ENCODE measurements around the gene CYTH1. TPM values are rescaled to one million over a fixed set of nuclear protein-coding genes. Genes with fewer than 3 reads are reported as not detected.

The CYTH1 gene, protein sequence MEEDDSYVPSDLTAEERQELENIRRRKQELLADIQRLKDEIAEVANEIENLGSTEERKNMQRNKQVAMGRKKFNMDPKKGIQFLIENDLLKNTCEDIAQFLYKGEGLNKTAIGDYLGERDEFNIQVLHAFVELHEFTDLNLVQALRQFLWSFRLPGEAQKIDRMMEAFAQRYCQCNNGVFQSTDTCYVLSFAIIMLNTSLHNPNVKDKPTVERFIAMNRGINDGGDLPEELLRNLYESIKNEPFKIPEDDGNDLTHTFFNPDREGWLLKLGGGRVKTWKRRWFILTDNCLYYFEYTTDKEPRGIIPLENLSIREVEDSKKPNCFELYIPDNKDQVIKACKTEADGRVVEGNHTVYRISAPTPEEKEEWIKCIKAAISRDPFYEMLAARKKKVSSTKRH
- 100 to 1,000 TPM in 2 of 4 donors, 10 to 100 TPM in 2; 88.3 to 262 (median 109) TPM for total RNA-seq

DNA sequence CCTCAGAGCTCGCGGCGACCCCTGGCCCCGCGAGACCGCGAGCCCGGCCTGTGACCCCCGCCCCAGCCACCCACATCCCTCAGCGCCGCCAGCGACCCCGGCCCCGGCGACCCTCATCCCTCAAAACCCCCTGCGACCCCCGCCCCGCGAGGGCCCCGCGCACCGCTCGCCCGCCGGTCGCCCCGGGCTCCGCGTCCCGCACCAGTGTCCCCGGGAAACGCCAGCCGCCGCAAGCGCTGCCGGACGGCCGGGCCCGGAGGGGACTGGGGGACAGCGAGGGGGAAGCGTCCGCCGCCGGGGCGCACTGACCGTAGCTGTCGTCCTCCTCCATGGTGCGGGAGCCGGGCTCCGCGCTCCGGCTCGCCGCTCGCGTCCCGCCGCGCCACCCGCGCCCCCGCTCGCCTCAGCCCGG lies at the start of gene CYTH1:
Gene CYTH1 (minus strand): TSS at position 381 of the 412 bp plus-strand sequence. CDS start 50 bp downstream, at position 331.
- Histone ChIP-seq H3K4me1 (peaks cover 0 to 24% (median 6%) of the 10 kb centered on the region in 4 donors), H3K9me3 (no peaks in the 10 kb centered on the region), H3K27me3 (no peaks in the 10 kb centered on the region), H3K27ac (peak within 1 kb of the TSS; percentile 97 to 100 (median 98)), H3K4me3 (peak within 1 kb of the TSS; percentile 78 to 100 (median 98)), H3K36me3 (no peaks in the 10 kb centered on the region)
- TF ChIP-seq, protein P1, sequence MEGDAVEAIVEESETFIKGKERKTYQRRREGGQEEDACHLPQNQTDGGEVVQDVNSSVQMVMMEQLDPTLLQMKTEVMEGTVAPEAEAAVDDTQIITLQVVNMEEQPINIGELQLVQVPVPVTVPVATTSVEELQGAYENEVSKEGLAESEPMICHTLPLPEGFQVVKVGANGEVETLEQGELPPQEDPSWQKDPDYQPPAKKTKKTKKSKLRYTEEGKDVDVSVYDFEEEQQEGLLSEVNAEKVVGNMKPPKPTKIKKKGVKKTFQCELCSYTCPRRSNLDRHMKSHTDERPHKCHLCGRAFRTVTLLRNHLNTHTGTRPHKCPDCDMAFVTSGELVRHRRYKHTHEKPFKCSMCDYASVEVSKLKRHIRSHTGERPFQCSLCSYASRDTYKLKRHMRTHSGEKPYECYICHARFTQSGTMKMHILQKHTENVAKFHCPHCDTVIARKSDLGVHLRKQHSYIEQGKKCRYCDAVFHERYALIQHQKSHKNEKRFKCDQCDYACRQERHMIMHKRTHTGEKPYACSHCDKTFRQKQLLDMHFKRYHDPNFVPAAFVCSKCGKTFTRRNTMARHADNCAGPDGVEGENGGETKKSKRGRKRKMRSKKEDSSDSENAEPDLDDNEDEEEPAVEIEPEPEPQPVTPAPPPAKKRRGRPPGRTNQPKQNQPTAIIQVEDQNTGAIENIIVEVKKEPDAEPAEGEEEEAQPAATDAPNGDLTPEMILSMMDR (IDR thresholded peaks at IDR 0.05) = no peak
- peak; percentile 23 to 30 for TF ChIP-seq POLR2A (IDR thresholded peaks at IDR 0.05)
- DNase-seq = no peak

DNA sequence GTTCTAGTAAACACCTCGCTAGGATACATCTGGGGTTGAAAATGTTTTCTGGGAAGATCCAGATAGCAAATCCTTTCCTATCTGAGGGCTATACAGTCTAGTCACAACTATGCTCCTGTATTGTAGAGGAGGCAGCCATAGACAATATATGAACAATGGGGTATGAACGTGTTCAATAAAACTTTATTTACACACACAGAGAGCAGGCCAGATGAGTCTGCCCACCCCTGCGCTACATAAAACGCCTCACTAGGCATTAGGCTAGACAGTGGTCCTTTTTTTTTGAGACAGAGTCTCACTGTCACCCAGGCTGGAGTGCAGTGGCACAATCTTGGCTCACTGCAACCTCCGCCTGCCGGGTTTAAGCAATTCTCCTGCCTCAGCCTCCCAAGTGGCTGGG lies 47.4 kb upstream of the CYTH1 start:
- Histone ChIP-seq H3K36me3 (peaks cover 0 to 97% (median 0%) of the 10 kb centered on the region in 3 donors), H3K4me3 (no peak overlapping the region), H3K27me3 (no peaks in the 10 kb centered on the region), H3K27ac (no peak overlapping the region), H3K9me3 (no peaks in the 10 kb centered on the region), H3K4me1 (no peaks in the 10 kb centered on the region)
- no peak for DNase-seq
- TF ChIP-seq, protein P1 (IDR thresholded peaks at IDR 0.05) = no peak
- TF ChIP-seq POLR2A (IDR thresholded peaks at IDR 0.05) = no peak

DNA sequence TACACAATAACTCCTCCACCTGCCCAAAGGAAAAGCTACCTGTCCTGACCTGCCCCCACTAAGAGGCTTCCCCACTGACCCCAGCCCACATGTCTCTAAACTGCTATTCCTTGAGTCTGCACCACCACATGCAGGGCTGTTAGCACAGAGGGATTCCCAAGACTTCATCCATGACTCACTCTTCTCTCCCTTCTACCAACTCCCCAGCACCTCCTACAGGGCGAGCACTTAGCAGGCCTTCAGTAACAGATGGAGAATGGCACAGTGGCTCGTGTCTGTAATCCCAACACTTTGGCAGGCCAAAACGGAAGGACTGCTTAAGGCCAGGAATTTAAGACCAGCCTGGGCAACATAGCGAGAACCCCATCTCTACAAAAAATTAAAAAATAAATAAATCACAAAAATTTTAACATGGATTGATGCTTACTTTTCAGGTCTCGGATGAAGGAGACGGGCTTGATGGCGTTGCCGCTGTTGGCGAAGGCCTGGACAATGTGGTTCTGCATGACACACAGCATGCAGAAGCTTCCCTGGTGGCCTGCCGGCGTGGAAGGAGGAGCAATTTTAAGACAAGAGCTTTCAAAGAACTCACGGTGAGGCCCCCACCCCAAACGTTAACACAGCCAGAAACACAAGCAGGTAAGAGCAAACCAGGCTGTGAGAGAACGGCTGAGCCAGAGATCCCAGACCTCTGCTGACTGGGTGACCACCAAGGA lies 46.6 kb upstream of the CYTH1 start:
- Histone ChIP-seq H3K27me3 (no peaks in the 10 kb centered on the region), H3K4me1 (no peaks in the 10 kb centered on the region)

DNA sequence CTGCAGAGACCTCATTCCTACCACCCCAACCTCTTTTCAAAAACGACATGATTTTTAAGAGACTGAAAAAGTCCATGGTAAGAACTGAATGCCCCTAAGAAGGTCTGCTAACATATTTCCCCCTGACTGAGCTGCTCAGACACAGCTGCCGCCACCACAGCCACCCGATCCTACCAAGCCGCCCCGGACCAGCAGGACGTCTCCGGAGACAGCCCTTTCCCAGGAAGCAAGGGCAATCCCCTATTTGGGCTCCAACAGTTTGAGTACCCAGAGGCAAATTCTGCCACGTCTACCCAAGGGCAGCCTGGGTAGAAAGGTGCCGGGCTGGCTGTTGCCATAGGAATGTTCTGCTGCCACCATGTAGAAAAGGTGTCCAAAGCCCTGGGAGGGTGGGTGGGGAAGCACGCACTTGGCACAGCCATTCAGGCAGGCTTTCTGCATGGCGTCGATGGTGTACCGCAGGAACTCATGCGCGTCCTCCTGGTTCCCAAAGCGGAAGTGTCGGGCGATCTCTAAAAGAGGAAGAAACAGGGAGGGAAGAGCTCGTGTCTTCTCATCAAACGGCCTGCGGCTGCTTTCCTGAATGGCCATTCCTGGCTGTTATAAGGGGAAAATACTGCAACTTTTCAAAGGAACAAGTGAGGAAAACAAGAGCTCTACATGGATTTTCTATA lies 44.9 kb upstream of the CYTH1 start:
- Histone ChIP-seq H3K27ac (peak overlapping the region in 1 of 4 donors; percentile 1), H3K9me3 (no peaks in the 10 kb centered on the region), H3K4me1 (no peaks in the 10 kb centered on the region), H3K4me3 (no peak overlapping the region), H3K36me3 (peaks cover 0 to 97% (median 0%) of the 10 kb centered on the region in 3 donors), H3K27me3 (no peaks in the 10 kb centered on the region)
- peak in 2 of 3 donors; percentile 50 to 63 for DNase-seq
- TF ChIP-seq POLR2A (IDR thresholded peaks at IDR 0.05) = no peak
- TF ChIP-seq, protein P1 (IDR thresholded peaks at IDR 0.05) = no peak

More for the DNA sequence above, 46.6 kb upstream of the CYTH1 start:
- DNase-seq = no peak
- no peaks in the 10 kb centered on the region for H3K9me3 ChIP-seq
- H3K27ac ChIP-seq = no peak overlapping the region
- no peak overlapping the region for H3K4me3 ChIP-seq
- TF ChIP-seq POLR2A (IDR thresholded peaks at IDR 0.05) = no peak
- TF ChIP-seq, protein P1 (IDR thresholded peaks at IDR 0.05) = no peak
- peaks cover 0 to 97% (median 0%) of the 10 kb centered on the region in 3 donors for H3K36me3 ChIP-seq

DNA sequence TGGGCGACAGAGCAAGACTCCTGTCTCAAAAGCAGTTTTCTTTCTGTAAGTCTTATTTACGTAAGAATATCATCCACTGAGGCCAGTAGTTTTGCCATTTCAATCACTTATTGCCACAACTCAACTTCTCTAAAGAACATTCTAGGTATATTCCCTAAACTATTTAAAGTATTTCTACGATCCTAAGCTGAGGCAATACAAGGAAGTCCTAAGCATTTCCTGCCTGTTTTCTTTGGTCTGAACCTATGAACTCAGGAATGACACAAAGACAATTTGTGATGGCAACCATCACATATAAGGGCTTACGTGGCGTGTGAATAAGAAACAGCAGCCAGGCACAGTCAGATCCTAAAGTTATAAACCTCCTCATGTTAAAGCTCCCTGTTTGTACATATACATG lies 44.3 kb upstream of the CYTH1 start:
- H3K27ac ChIP-seq = no peak overlapping the region
- no peaks in the 10 kb centered on the region for H3K4me1 ChIP-seq
- H3K4me3 ChIP-seq = no peak overlapping the region
- peaks cover 0 to 99% (median 0%) of the 10 kb centered on the region in 3 donors for H3K36me3 ChIP-seq
- DNase-seq = no peak
- H3K27me3 ChIP-seq = no peaks in the 10 kb centered on the region
- no peak for TF ChIP-seq POLR2A (IDR thresholded peaks at IDR 0.05)
- TF ChIP-seq, protein P1 (IDR thresholded peaks at IDR 0.05) = no peak
- H3K9me3 ChIP-seq = no peaks in the 10 kb centered on the region

Measured in Peyer's patch (tissue), 4 donors.